Mucosa of descending colon (tissue), 3 donors: Measurements from ENCODE around the gene GH2. TPM values are rescaled to one million over a fixed set of nuclear protein-coding genes. Genes with fewer than 3 reads are reported as not detected.
A peak's percentile ranks its signal among the peaks of the same experiment; 100 is the strongest.

Experiments used
- ATAC-seq: fragments of 200-7000 bp; cut with Tn5 transposase; one replicate; pipeline ENCODE4 v1.9.1; 2020; ENCODE audit warnings: mild to moderate bottlenecking, moderate library complexity
- DNase-seq, 3 donors: peaks; one replicate each; pipeline ENCODE4 v3.0.0-alpha.2; 2020
- H3K36me3 ChIP-seq: fragments of 200-600 bp; one replicate; pipeline ENCODE4 v1.8.0; 2021; ENCODE audit warnings: low read depth, mild to moderate bottlenecking
- H3K4me1 ChIP-seq: fragments of 200-600 bp; one replicate; pipeline ENCODE4 v1.8.0; 2021; ENCODE audit warnings: low read depth, mild to moderate bottlenecking
- H3K4me3 ChIP-seq: fragments of 200-600 bp; one replicate; pipeline ENCODE4 v1.8.0; 2021; ENCODE audit warnings: mild to moderate bottlenecking
- H3K9me3 ChIP-seq: fragments of 200-600 bp; one replicate; pipeline ENCODE4 v1.8.0; 2021; ENCODE audit warnings: mild to moderate bottlenecking
- intact Hi-C, 2 donors: fragments of 100-400 bp; cut with DNase I in 1 of 2; cut with micrococcal nuclease in 1 of 2; formaldehyde crosslinking; loops; one replicate each; pipeline versions ENCODE4 v1.11.0 to v1.11.1; 2022; cut with DNase I, micrococcal nuclease
- total RNA-seq, 3 donors: library from RNA; stranded (reverse); fragmentation: NEBNext Ultra II Directional in 2 of 3; extraction: Animal tissue kit (Norgen Biotek cat#: 25700) in 2 of 3; gene quantifications; one replicate each; pipeline versions ENCODE4 v1.2.1 to v1.2.4, GENCODE V29; 2021 to 2023
- TF ChIP-seq, protein P1 (sequence below): fragments of 200-600 bp; IDR thresholded peaks from one replicate; pipeline ENCODE4 v1.8.0; 2022; ENCODE audit warnings: antibody characterized with exemption, mild to moderate bottlenecking
- donor health status: DM: no; HTN: no; CAD: no; lungs with moderate emphysema.
- donor health status: DM: no; HTN: no; CAD: no.
- donor health status: DM: no; HTN: yes; CAD: no.

The GH2 gene
- total RNA-seq, 3 donors from 2014 or later, result not detected

- intact Hi-C loops, result no loop called here
- peaks cover 20% of the 10 kb centered on the region for H3K4me1 ChIP-seq
- TF ChIP-seq, protein P1, sequence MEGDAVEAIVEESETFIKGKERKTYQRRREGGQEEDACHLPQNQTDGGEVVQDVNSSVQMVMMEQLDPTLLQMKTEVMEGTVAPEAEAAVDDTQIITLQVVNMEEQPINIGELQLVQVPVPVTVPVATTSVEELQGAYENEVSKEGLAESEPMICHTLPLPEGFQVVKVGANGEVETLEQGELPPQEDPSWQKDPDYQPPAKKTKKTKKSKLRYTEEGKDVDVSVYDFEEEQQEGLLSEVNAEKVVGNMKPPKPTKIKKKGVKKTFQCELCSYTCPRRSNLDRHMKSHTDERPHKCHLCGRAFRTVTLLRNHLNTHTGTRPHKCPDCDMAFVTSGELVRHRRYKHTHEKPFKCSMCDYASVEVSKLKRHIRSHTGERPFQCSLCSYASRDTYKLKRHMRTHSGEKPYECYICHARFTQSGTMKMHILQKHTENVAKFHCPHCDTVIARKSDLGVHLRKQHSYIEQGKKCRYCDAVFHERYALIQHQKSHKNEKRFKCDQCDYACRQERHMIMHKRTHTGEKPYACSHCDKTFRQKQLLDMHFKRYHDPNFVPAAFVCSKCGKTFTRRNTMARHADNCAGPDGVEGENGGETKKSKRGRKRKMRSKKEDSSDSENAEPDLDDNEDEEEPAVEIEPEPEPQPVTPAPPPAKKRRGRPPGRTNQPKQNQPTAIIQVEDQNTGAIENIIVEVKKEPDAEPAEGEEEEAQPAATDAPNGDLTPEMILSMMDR, result no peak
These were observed 46.5 kb downstream of the GH2 start for GRCh38 chr17:63835167-63835720.

GRCh38 chr17:63834431-63835166 lies 47.1 kb downstream of the GH2 start:
- ATAC-seq (peak; percentile 77), DNase-seq (peak in 2 of 3 donors; percentile 55 to 67)
- intact Hi-C loops, result no loop called here
- Histone ChIP-seq H3K36me3 (peaks cover 37% of the 10 kb centered on the region), H3K4me1 (peaks cover 15% of the 10 kb centered on the region), H3K4me3 (no peak overlapping the region), H3K9me3 (no peaks in the 10 kb centered on the region)
- TF ChIP-seq, protein P1, result peak; percentile 20

More at GRCh38 chr17:63835167-63835720, 46.5 kb downstream of the GH2 start:
- no peaks in the 10 kb centered on the region for H3K9me3 ChIP-seq
- DNase-seq (no peak), ATAC-seq (no peak)
- peaks cover 32% of the 10 kb centered on the region for H3K36me3 ChIP-seq
- H3K4me3 ChIP-seq, result no peak overlapping the region

DNA sequence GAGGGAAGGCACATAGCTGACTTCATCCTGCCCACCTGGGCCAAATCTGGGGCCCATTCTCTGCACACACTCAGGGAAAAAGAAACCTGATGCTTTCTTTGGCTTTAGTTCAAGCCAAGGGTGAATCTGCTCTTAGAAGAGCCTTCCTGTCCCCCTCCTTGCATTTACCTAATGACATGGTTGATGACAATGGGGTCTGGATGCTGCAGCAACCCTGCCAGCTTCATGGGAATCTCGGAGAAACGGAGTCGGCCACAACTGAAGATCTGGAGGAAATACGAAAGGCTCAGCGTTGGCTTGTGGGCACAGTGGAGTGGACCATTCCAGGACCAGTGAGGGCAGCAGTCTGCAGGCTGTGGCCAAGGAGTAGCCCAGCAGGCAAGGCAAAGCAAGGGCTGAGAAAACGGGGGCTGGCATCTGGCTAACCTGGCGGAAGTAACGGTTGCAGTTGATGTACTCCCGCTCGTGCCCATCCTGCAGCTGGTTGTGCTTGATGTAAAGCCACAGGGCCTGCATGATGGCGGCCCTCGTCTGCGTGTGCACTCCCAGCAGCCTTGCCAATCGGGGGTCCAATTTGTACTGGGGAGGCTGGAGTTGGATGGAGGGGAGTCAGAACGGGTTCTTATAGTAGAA lies 47.9 kb downstream of the GH2 start:
- DNase-seq (no peak), ATAC-seq (no peak)
- TF ChIP-seq, protein P1, result no peak
- intact Hi-C loops, result no loop called here
- H3K36me3 ChIP-seq, result peaks cover 37% of the 10 kb centered on the region
- H3K4me3 ChIP-seq, result no peak overlapping the region
- H3K4me1 ChIP-seq, result peaks cover 7% of the 10 kb centered on the region
- no peaks in the 10 kb centered on the region for H3K9me3 ChIP-seq

DNA sequence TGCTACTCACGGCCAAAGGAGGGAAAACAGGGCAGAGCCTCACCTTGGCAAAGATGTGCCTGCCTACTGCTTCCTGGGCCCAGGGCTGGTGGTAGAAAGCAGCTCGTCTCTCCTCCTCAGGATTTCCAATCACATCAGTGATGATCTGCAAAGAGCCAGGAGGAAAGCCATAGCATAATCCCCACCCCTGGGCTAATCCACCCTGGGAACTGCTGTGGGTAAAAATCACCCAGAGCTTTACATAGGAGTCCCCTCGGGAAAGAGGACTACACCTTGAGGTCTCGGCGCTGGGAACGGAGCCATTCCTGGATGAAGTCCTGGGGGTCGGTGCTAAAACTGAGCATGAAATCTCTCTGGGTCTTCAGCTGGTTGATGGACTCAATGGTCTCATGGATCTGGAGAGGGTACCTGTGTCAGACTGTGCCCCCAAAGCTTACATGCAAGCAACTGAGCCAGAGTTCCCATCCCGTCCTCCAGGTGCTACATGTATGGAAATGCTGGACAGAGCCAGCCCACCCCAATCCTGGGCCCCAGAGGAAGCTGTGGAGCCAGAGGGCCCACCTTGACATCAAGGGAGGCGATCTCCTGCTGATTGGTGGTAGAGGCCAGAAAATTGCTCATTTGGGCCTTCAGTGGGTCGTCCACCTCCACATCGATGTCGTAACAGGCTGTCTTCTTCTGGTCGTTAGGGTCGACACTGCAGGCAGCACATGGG lies 48.6 kb downstream of the GH2 start:
- no peaks in the 10 kb centered on the region for H3K9me3 ChIP-seq
- TF ChIP-seq, protein P1, result no peak
- H3K36me3 ChIP-seq, result peaks cover 37% of the 10 kb centered on the region
- intact Hi-C loops, result no loop called here
- ATAC-seq (no peak), DNase-seq (no peak)
- peaks cover 8% of the 10 kb centered on the region for H3K4me1 ChIP-seq
- no peak overlapping the region for H3K4me3 ChIP-seq

- Histone ChIP-seq H3K9me3 (no peaks in the 10 kb centered on the region), H3K36me3 (peaks cover 37% of the 10 kb centered on the region), H3K4me3 (no peak overlapping the region), H3K4me1 (peaks cover 10% of the 10 kb centered on the region)
- intact Hi-C loops, result no loop called here
- no peak for DNase-seq
- TF ChIP-seq, protein P1, result no peak
- ATAC-seq, result no peak
These were observed 49.3 kb downstream of the GH2 start for GRCh38 chr17:63832455-63832854.
